ENCODE results near the gene PRIMPOL.

PRIMPOL gene

DNA sequence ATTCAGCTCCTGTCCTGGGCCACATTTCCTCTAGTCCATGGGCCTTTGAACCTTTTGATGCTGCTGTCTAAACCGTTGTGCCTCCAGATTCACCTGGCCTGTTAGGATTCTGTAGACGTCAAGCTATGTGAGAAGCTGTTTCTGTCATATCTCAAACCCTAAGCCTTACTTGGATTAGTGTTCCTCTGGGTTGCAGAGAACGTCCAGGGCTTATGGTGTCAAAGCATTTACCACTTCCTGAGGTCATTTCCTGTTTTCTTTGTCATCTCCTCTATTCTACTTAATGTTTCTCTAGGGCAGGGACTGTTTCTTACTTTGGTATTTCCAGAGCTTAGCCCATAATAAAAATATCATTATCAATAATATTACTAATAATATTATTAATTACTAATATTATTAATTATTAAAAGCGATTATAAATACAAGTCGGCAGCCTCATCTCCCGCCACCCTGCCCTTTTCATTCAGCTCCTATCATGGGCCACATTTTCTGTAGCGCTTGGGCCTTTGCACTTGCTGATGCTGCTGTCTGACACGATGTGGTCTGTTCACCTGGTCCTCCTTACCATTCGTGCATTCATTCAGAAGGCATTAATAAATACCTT, 19.1 kb downstream of the PRIMPOL start:
- DNase-seq: peak; percentile 21 to 66 (median 48)

GRCh38 chr4:184669251-184669650, 19.7 kb downstream of the PRIMPOL start:
- DNase-seq: no peak

DNA sequence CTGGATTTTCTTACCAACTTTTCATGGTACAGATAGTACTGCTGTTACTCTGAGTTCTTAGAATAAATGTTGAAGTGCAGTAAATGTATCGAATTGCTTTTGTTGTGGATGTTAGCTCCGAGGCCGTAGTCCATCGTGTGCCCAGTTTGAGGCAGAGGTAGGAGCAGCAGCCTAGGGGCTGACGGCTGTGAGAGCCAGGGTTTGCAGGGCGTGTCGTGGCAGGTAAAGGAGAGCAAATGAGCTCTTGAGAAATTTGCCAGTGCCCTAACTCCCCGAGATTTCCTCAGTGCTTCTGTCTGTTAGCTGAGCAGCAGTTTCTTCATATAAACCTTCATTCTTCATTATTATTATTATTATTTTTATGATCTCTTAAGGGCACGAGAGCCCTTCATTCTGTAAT, 21.6 kb downstream of the PRIMPOL start:
- no peak for DNase-seq

DNA sequence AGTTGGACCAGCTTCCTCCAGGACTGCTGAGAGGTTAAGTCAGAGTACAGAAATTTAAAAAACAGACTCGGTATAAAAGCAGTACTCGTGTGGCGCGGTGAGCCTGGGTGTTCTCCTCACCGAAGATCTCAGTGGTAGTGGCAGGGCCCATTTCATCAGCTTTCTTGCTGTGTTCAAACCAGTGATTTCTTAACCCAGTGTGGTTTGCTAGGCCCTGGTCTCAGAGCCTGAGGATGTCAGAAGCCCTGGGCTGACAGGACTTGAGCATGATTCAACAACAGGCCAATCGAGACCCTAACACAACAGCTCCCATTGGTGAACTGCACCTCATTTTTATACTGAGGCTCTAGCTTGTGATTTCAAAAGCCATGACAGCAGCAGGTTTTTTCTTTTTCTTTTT, 23.2 kb downstream of the PRIMPOL start:
- DNase-seq: no peak

- no peak for DNase-seq
Measured at GRCh38 chr4:184674011-184674410, 24.5 kb downstream of the PRIMPOL start.

GRCh38 chr4:184675018-184675417, 25.5 kb downstream of the PRIMPOL start:
- no peak for DNase-seq

DNA sequence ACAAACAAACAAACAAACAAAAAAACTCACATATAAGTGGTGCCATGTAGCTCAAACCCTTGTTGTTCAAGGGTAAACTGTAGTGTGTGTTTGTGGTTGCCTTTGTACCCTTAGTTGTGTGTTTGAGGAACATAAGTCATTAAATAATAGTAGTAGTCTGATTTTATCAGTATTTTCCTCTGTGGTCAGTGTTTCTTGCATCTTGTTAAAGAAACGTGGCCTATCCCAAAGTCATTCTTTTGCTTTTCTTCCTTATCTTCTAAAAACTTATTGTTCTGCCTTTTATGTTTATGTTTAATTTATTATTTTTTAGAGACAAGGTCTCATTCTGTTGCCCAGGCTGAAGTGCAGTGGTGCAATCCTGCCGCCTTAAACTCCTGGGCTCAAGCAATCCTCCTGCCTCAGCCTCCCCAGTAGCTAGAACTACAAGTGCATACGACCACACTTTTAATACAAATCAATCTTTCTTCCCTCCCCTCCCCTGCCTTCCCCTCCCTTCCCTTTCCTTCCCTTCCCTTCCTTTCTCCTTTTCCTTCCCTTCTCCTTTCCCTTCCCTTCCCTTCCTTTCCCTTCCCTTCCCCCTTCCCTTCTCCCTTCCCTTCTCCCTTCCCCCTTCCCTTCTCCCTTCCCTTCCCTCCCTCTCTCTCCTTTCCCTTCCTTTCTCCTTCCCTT, 26.4 kb downstream of the PRIMPOL start:
- no peak for DNase-seq

DNA sequence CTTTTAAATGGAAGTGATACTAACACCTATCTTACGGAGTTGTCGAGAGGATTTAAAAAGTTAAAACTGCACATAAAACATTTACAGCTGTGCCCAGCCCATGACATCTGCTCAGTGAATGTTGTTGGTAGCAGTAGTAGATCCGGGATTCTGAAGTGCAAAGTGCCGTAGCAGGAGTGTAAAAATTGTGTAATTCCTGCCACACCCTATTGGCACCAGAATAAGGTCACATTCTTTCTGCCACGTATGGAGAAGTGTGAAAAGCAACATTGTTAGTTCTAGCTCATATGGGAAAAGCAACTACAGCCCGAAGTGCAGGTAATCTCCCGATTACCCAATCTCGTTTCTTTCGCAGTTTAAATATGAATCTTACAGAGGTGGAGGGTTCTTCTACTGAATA, 31.2 kb downstream of the PRIMPOL start:
- DNase-seq: peak in 1 of 4 experiments; percentile 13

DNA sequence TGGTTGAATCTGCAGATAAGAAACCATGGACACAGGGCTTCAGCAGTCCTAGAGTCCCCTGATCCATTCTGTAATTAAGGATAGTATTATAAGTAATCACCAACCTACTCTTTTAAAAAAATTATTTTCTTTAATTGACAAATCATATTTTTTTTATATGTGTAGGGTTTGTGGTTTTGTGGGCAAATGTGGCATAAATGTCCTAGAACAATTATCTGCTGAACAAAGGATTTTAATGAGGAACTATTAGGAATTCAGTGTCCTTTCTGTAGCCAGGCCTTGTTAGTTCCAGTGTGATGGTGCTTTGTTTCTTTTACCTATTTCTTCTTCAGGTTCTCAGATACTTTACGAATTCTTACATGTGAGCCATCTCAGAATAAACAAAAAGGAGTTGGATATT, 32.4 kb downstream of the PRIMPOL start:
- peak in 2 of 4 experiments; percentile 15 to 50 for DNase-seq

- peak; percentile 58 to 81 (median 76) for DNase-seq
Measured at GRCh38 chr4:184684491-184685189, 35.1 kb downstream of the PRIMPOL start.

GRCh38 chr4:184688005-184688404, 38.5 kb downstream of the PRIMPOL start:
- no peak for DNase-seq

DNA sequence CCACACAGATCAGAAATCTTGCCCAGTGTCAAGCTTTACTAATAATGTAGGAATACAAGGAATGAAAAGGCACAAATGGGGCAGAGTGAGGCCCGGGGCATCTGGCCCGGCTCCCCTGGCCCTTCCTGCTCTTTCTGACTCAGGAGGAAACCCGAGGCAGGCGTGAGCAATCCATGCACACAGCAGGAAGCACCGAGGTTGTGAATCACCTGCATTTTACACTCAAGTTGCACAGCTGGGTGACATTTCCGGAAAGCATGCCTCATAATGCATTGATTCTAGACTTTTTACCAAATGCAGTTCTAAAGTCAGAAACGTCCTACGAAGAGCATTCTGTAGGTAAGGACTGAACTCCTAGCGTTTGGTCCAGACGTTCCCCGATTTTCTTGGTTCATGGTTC, 38.9 kb downstream of the PRIMPOL start:
- peak in 2 of 4 experiments; percentile 3 to 17 for DNase-seq

- no peak for DNase-seq
Measured at GRCh38 chr4:184689681-184690080, 40.1 kb downstream of the PRIMPOL start.

DNA sequence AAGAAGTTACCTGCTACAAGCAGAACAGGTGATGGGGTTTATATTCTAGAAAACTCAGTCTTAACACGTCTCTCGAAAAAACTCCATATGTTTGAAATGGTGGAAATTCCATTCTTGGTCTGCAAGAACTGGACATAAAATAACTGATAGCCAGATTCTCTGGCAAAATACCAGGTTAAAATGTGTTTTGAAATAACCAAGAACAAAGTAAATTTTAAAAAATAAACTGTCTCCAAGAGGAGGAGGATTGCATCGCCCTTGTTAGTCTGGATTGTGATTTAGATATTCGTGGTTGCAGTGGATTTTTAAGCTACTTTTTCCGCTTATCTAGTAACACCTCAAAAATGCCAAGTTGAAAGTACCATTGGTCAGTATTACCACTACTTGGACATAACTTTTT, 43.5 kb downstream of the PRIMPOL start:
- no peak for DNase-seq

DNA sequence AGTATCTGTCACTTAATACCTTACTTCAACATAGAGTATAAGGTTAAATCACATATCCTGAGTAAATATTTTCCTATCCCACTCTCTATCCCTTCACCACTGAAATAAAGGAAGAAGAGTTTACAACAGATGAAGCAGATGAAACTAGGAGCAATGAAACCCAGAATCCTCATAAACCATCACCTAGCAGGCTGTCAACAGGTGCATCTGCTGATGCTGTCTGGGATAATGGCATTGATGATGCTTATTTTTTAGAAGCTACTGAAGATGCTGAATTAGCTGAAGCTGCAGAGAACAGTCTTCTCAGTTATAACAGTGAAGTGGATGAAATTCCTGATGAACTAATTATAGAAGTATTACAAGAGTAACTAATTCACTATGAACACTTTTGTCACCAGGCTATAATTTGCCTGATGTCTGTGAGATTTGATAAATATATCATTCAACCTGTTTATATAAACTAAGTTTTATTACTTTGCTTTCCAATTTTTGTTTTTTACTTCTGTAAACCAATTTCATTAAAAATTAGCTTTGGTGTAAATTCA, 44.9 kb downstream of the PRIMPOL start:
- no peak for DNase-seq

DNA sequence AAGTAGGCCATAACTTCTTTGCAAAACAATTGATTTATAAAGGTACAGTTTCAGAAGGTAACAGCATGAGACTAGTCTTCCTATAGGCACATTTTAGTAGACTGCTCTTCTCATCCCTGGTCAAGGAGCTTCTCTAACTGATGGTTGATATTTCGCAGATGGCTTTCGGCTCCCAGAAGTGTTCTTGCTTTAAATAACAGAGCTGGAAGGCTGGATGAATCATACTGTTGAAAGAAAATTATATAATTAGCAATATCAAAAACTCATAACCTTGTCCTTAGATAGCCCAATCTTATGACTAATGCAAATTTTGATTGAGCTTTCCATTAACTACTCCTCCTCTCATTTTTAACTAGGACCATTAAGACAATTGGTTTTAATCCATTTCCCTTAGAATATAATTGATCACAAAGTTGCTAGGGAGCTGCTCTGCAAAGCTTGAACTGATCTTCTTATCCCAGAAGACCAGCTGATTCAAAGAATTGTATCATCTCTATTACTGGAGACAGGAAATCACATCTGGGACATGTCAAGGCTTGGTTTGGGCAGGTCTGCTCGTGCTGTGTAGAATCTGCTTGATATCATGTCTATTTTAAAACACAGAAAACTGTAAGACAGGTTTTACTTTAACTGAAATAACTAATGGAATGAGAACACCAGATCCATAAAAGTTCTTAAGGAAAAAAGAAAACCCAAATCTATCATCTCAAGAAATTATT, 45.8 kb downstream of the PRIMPOL start:
- DNase-seq: no peak

- no peak for DNase-seq
Measured at GRCh38 chr4:184697956-184698355, 48.4 kb downstream of the PRIMPOL start.

- DNase-seq: no peak
Measured at GRCh38 chr4:184699941-184700340, 50.4 kb downstream of the PRIMPOL start.

- no peak for DNase-seq
Measured at GRCh38 chr4:184702114-184702513, 52.6 kb downstream of the PRIMPOL start.

DNA sequence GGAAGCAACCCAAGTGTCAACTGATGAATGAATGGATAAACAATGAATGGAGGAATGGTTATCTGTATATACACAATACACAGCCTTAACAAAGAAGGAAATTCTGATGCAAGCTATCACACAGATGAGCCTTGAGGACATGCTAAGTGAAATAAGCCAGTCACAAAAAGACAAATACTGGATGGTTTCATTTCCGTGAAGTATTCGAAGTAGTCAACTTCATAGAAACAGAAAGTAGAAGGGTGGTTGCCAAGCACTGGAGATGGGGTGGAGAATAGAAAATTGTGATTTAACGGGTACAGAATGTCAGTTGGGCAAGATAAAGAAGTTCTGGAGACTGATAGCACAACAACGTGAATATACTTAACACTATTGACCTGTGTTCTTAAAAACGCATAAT, 56.2 kb downstream of the PRIMPOL start:
- DNase-seq: no peak

DNA sequence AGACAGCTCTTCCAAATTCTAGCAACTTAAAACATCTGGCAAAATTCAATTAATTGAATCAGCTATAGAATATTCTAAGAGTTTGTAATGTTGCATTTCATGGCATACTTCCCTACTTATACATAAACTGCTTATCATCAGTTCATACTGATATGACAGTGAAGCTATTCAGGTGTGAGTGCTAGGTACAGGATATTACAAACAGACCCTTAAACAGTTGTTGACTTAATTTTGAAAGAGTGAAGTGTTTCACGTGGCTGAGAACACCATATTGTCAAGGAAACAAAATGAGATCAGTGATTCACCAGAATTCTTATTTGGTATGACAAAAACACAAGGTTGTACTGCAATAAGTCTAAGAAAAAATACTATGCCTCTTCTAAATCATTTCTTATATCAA, 56.9 kb downstream of the PRIMPOL start:
- no peak for DNase-seq

- no peak for DNase-seq
Measured at GRCh38 chr4:184712322-184712721, 62.8 kb downstream of the PRIMPOL start.

GRCh38 chr4:184713887-184714286, 64.3 kb downstream of the PRIMPOL start:
- no peak for DNase-seq
